SK-N-SH (cell line): ENCODE measurements around the gene CADM1. TPM values are rescaled to one million over a fixed set of nuclear protein-coding genes. Genes with fewer than 3 reads are reported as not detected.

Experiments used
- CTCF ChIA-PET: fragments of 300-600, 350-600 bp; formaldehyde crosslinking; extraction: SDS; loops from one replicate; lab custom pipeline; 2021; lab: Yijun Ruan, JAX
- POLR2A ChIA-PET: fragments of 350-600 bp; sonication (Branson Sonifier 250); formaldehyde crosslinking; extraction: SDS; loops from one replicate; lab custom pipeline; 2020; ENCODE audit warnings: antibody characterized with exemption, inconsistent platforms; lab: Yijun Ruan, JAX
- DNase-seq: peaks from one replicate; pipeline ENCODE4 v3.0.0; 2012
- H2AFZ ChIP-seq: fragments of 200-600 bp; sonication (generic); 2 replicates; pipeline ENCODE4 v1.8.1; 2016; ENCODE audit warnings: antibody characterized with exemption, mild to moderate bottlenecking, low read depth
- H3F3A ChIP-seq: fragments of 200-600 bp; sonication (generic); replicated peaks from 2 replicates; pipeline ENCODE3; 2016; ENCODE audit warnings: antibody characterized with exemption, mild to moderate bottlenecking; ENCODE audit not compliant: insufficient read depth
- H3K27ac ChIP-seq, 2 experiments: fragments of 200-500 bp in 1 of 2; fragments of 200-600 bp in 1 of 2; sonication (Bioruptor generic) in 1 of 2; sonication (generic), shearing (Covaris generic) in 1 of 2; 2 replicates each; pipeline versions ENCODE4 v1.5.1 to v1.6.1; 2014 to 2016; ENCODE audit warnings: low read depth in 2 of 2, inconsistent platforms in 1 of 2, low read length in 1 of 2, mild to moderate bottlenecking in 1 of 2, mixed read lengths in 1 of 2
- H3K27me3 ChIP-seq: fragments of 200-600 bp; sonication (generic), shearing (Covaris generic); 2 replicates; pipeline ENCODE4 v1.6.1; 2016; ENCODE audit warnings: mixed run types; ENCODE audit not compliant: insufficient read depth
- H3K36me3 ChIP-seq, 2 experiments: fragments of 200-500 bp in 1 of 2; fragments of 200-600 bp in 1 of 2; sonication (Bioruptor generic) in 1 of 2; sonication (generic) in 1 of 2; replicated peaks in 1 of 2; 2 replicates each; pipeline versions ENCODE3 to v1.5.1; 2014 to 2016; ENCODE audit warnings: low read length in 1 of 2, mild to moderate bottlenecking in 1 of 2; ENCODE audit not compliant: insufficient read depth in 2 of 2, control insufficient read depth in 1 of 2
- H3K4me1 ChIP-seq, 2 experiments: fragments of 200-500 bp in 1 of 2; fragments of 200-600 bp in 1 of 2; sonication (Bioruptor generic) in 1 of 2; sonication (generic), shearing (Covaris generic) in 1 of 2; 2 replicates each; pipeline versions ENCODE4 v1.5.1 to v1.6.1; 2014 to 2016; ENCODE audit warnings: low read depth in 1 of 2, low read length in 1 of 2, mixed run types in 1 of 2; ENCODE audit not compliant: insufficient read depth in 2 of 2, control insufficient read depth in 1 of 2
- H3K4me2 ChIP-seq: fragments of 200-600 bp; sonication (generic), shearing (Covaris generic); 2 replicates; pipeline ENCODE4 v1.6.1; 2017; ENCODE audit warnings: mixed run types
- H3K4me3 ChIP-seq, 2 experiments: fragments of 200-500 bp in 1 of 2; fragments of 200-600 bp in 1 of 2; sonication (Bioruptor generic) in 1 of 2; sonication (generic), shearing (Covaris generic) in 1 of 2; 2 replicates each; pipeline versions ENCODE4 v1.5.1 to v1.8.1; 2014 to 2016; ENCODE audit warnings: low read depth in 2 of 2, inconsistent platforms in 1 of 2, low read length in 1 of 2, mild to moderate bottlenecking in 1 of 2, mixed read lengths in 1 of 2, moderate library complexity in 1 of 2
- H3K79me2 ChIP-seq: fragments of 200-600 bp; sonication (generic); 2 replicates; pipeline ENCODE4 v1.8.1; 2017; ENCODE audit warnings: mild to moderate bottlenecking; ENCODE audit not compliant: insufficient read depth
- H3K9ac ChIP-seq: fragments of 200-600 bp; sonication (generic); 2 replicates; pipeline ENCODE4 v1.6.1; 2017; ENCODE audit warnings: mixed run types
- H3K9me2 ChIP-seq: fragments of 200-600 bp; sonication (generic); 2 replicates; pipeline ENCODE4 v1.6.1; 2017; ENCODE audit warnings: mixed run types
- H3K9me3 ChIP-seq: fragments of 200-600 bp; sonication (generic); 2 replicates; pipeline ENCODE4 v1.6.1; 2017; ENCODE audit warnings: mixed run types, mild to moderate bottlenecking, moderate library complexity
- H4K20me1 ChIP-seq: fragments of 200-600 bp; sonication (generic); 2 replicates; pipeline ENCODE4 v1.6.1; 2017; ENCODE audit warnings: mild to moderate bottlenecking, mixed run types; ENCODE audit not compliant: insufficient read depth
- CHD2 ChIP-seq: fragments of 150-350 bp; IDR thresholded peaks from 2 replicates; pipeline ENCODE4 v1.6.1; 2018; ENCODE audit warnings: low read length; ENCODE audit not compliant: partially characterized antibody
- CTCF ChIP-seq: fragments of 200-600 bp; sonication (generic); IDR thresholded peaks from 2 replicates; pipeline ENCODE4 v1.6.1; 2017; ENCODE audit warnings: antibody characterized with exemption, mild to moderate bottlenecking, moderate library complexity
- ELF1 ChIP-seq: IDR thresholded peaks from 2 replicates; pipeline ENCODE4 v1.4.0; 2012
- EP300 ChIP-seq, 2 experiments: IDR thresholded peaks; 2 replicates each; pipeline versions ENCODE4 v1.4.0 to v1.6.1; 2012; ENCODE audit warnings: borderline replicate concordance in 1 of 2, low read depth in 1 of 2, low read length in 1 of 2
- FOSL2 ChIP-seq: IDR thresholded peaks from 2 replicates; pipeline ENCODE4 v1.4.0; 2012; ENCODE audit warnings: low read depth, mild to moderate bottlenecking, moderate library complexity, borderline replicate concordance
- FOXJ3 ChIP-seq: sonication (generic); formaldehyde crosslinking; IDR thresholded peaks from 2 replicates; pipeline ENCODE4 v1.5.1; 2020; ENCODE audit warnings: mild to moderate bottlenecking, missing genetic modification reagents
- FOXM1 ChIP-seq: IDR thresholded peaks from 2 replicates; pipeline ENCODE4 v1.4.0; 2012; ENCODE audit warnings: low read depth, mild to moderate bottlenecking
- JUND ChIP-seq: IDR thresholded peaks from 2 replicates; pipeline ENCODE4 v1.4.0; 2012
- MAX ChIP-seq: IDR thresholded peaks from 2 replicates; pipeline ENCODE4 v1.4.0; 2012; ENCODE audit warnings: low read depth
- NRF1 ChIP-seq: IDR thresholded peaks from 2 replicates; pipeline ENCODE4 v1.6.1; 2012; ENCODE audit warnings: low read depth, mild to moderate bottlenecking, low read length
- POLR2AphosphoS5 ChIP-seq: IDR thresholded peaks from 2 replicates; pipeline ENCODE4 v1.6.1; 2012; ENCODE audit warnings: low read depth, low read length
- RCOR1 ChIP-seq: fragments of 150-350 bp; IDR thresholded peaks from 2 replicates; pipeline ENCODE4 v1.6.1; 2017; ENCODE audit warnings: antibody characterized with exemption, low read length
- RFX5 ChIP-seq: IDR thresholded peaks from 2 replicates; pipeline ENCODE4 v1.6.1; 2012; ENCODE audit warnings: mild to moderate bottlenecking, improper control_type of control experiment, low read length
- TCF12 ChIP-seq: IDR thresholded peaks from 2 replicates; pipeline ENCODE4 v1.4.0; 2012
- TEAD4 ChIP-seq: IDR thresholded peaks from 2 replicates; pipeline ENCODE4 v1.4.0; 2012; ENCODE audit warnings: mild to moderate bottlenecking, borderline replicate concordance; ENCODE audit not compliant: insufficient read depth
- YY1 ChIP-seq: IDR thresholded peaks from 2 replicates; pipeline ENCODE4 v1.4.0; 2012; ENCODE audit warnings: low read depth, mild to moderate bottlenecking
- WGBS: methylation state at CpG from one replicate; pipeline ENCODE4 v1.1.6; 2017; ENCODE audit warnings: low lambda C conversion rate; 5-methylcytosine and 5-hydroxymethylcytosine counted together
- polyA plus RNA-seq, 3 experiments: library from polyadenylated mRNA; depleted of rRNA; stranded (reverse); fragments of >200 nt; gene quantifications; 2 replicates each; pipeline ENCODE4 v1.2.3, GENCODE V29; 2012
- TF ChIP-seq, protein P1 (sequence below): fragments of 150-350 bp; IDR thresholded peaks from 2 replicates; pipeline ENCODE4 v1.6.1; 2016; ENCODE audit warnings: mild to moderate bottlenecking, low read depth, low read length
- TF ChIP-seq, protein P2 (sequence below): IDR thresholded peaks from 2 replicates; pipeline ENCODE4 v1.4.0; 2012; ENCODE audit warnings: low read depth, borderline replicate concordance

CADM1 gene
- polyA plus RNA-seq, 1 of the 3 experiments (the other 2 are of a cell fraction), result 7.9 TPM

GRCh38 chr11:115255006-115255762, 249.0 kb downstream of the CADM1 start (continued):
- TF ChIP-seq, protein P1, sequence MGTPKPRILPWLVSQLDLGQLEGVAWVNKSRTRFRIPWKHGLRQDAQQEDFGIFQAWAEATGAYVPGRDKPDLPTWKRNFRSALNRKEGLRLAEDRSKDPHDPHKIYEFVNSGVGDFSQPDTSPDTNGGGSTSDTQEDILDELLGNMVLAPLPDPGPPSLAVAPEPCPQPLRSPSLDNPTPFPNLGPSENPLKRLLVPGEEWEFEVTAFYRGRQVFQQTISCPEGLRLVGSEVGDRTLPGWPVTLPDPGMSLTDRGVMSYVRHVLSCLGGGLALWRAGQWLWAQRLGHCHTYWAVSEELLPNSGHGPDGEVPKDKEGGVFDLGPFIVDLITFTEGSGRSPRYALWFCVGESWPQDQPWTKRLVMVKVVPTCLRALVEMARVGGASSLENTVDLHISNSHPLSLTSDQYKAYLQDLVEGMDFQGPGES, result no peak
- TF ChIP-seq RFX5 (no peak), FOXM1 (no peak), POLR2AphosphoS5 (no peak), TEAD4 (no peak), FOSL2 (no peak), RCOR1 (no peak), JUND (no peak), NRF1 (no peak)
- TF ChIP-seq, protein P2, sequence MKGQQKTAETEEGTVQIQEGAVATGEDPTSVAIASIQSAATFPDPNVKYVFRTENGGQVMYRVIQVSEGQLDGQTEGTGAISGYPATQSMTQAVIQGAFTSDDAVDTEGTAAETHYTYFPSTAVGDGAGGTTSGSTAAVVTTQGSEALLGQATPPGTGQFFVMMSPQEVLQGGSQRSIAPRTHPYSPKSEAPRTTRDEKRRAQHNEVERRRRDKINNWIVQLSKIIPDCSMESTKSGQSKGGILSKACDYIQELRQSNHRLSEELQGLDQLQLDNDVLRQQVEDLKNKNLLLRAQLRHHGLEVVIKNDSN, result no peak

DNA sequence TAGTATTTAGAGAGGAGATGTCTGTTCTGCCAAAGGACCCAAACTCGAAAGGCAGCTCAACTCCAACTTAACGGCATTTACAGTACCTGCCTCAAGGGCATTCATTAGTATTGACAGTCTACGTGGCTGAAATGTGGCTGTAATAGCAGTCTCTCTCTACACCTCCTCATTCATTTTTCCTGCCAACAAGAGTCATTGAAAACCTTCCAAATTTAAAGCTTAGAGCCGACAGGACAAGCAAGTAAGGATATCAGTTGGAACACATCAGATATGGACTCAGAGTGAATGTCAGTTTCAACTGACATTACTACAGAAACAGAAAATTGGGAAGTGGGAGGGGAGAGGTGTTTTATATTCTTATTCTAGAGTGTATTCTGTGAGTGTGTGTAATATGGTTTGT, 253.1 kb downstream of the CADM1 start:
- H4K20me1 ChIP-seq, result no peaks in the 10 kb centered on the region
- ChIA-PET CTCF (interaction anchor here (0.9 to 2.6 kb wide), 4 partner anchors 20 to 476 kb away, joined by 3 to 8 read pairs (median 6); no protein-coding TSS in a partner anchor), POLR2A (no interaction called here)
- H3K36me3 ChIP-seq, result no peaks in the 10 kb centered on the region
- 51% methylated on average over 4 of the region's 4 CpGs for WGBS
- no peak for DNase-seq
- H3K27me3 ChIP-seq, result no peaks in the 10 kb centered on the region
- H3F3A ChIP-seq, result no peaks in the 10 kb centered on the region
- H3K4me3 ChIP-seq, result no peak overlapping the region
- no peak overlapping the region for H3K9ac ChIP-seq
- no peaks in the 10 kb centered on the region for H3K79me2 ChIP-seq
- TF ChIP-seq CTCF (no peak), RFX5 (no peak), TCF12 (no peak), FOXJ3 (CRISPR knock-in tag) (no peak), YY1 (no peak), EP300 (IDR thresholded peaks at IDR 0.05; ENCODE audit: borderline replicate concordance in 1 of 2, low read depth in 1 of 2, low read length in 1 of 2) (no peak), RCOR1 (no peak), JUND (no peak), CHD2 (no peak), POLR2AphosphoS5 (no peak), ELF1 (no peak), MAX (no peak), NRF1 (no peak)
- TF ChIP-seq, protein P2, result no peak
- H3K9me3 ChIP-seq, result no peaks in the 10 kb centered on the region
- H2AFZ ChIP-seq, result no peak overlapping the region
- no peaks in the 10 kb centered on the region for H3K9me2 ChIP-seq
- peaks cover 0 to 12% of the 10 kb centered on the region in 2 experiments; a peak in 2 of 4 replicates for H3K4me1 ChIP-seq
- H3K4me2 ChIP-seq, result no peak overlapping the region
- no peak overlapping the region; a peak in 2 of 4 replicates for H3K27ac ChIP-seq
